Activated naive CD4-positive, alpha-beta T cell treated with anti-CD3 and anti-CD28 coated beads, Interleukin-2, amount 50 U/mL, for 24 hours (primary cell): ENCODE data around the gene ZNF132.
A peak's percentile ranks its signal among the peaks of the same experiment; 100 is the strongest.
"Not testable (repeated sequence)": the region's sequence is repeated elsewhere in the genome, so short reads cannot be mapped to it uniquely, and the experiment has no call there.

Experiments used
- H3K27ac Mint-ChIP-seq: one replicate; pipeline ENCODE4 v1.8.0; 2021; ENCODE audit warnings: mild to moderate bottlenecking, mixed read lengths
- H3K27me3 Mint-ChIP-seq: one replicate; pipeline ENCODE4 v1.8.0; 2021; ENCODE audit warnings: mixed read lengths
- H3K36me3 Mint-ChIP-seq: one replicate; pipeline ENCODE4 v1.8.0; 2021; ENCODE audit warnings: mixed read lengths
- H3K4me1 Mint-ChIP-seq: one replicate; pipeline ENCODE4 v1.8.0; 2021; ENCODE audit warnings: mixed read lengths
- H3K4me3 Mint-ChIP-seq: one replicate; pipeline ENCODE4 v1.8.0; 2021; ENCODE audit warnings: mild to moderate bottlenecking, mixed read lengths
- H3K9me3 Mint-ChIP-seq: one replicate; pipeline ENCODE4 v1.8.0; 2021; ENCODE audit warnings: mixed read lengths

ZNF132 gene

DNA sequence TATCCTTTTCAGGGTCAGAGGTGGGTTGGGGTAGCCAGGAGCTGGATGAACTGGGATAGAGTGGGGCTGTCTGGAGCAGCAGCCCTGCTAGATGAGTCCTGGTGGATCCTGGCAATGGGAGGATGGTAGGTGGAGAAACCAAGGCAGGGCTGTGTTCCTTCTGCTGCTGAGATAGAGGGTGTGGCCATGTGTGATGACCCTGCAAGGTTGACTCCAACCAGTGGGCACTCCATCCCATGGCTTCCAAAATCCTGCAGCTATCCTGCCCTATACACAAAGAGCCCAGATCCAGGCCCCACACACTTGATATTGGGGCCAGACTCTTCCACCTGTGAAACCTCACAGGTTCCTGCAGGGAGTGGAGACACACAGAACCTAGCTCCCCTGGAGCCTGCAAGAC is 33.8 kb upstream of the ZNF132 start:
- H3K9me3 Mint-ChIP-seq = no peaks in the 10 kb centered on the region
- no peak overlapping the region for H3K27ac Mint-ChIP-seq
- peaks cover 19% of the 10 kb centered on the region for H3K4me1 Mint-ChIP-seq
- H3K27me3 Mint-ChIP-seq = no peaks in the 10 kb centered on the region
- H3K36me3 Mint-ChIP-seq = no peaks in the 10 kb centered on the region
- H3K4me3 Mint-ChIP-seq = no peak overlapping the region

DNA sequence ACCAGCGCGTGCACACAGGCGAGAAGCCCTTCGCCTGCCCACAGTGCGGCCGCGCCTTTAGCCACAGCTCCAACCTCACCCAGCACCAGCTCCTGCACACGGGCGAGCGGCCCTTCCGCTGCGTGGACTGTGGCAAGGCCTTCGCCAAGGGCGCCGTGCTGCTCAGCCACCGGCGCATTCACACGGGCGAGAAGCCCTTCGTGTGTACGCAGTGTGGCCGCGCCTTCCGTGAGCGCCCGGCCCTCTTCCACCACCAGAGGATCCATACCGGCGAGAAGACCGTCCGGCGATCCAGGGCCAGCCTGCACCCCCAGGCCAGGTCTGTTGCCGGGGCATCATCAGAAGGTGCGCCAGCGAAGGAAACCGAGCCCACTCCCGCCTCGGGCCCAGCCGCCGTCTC is 31.8 kb upstream of the ZNF132 start:
- Mint-ChIP-seq H3K27ac (no peak overlapping the region), H3K27me3 (no peaks in the 10 kb centered on the region)

DNA sequence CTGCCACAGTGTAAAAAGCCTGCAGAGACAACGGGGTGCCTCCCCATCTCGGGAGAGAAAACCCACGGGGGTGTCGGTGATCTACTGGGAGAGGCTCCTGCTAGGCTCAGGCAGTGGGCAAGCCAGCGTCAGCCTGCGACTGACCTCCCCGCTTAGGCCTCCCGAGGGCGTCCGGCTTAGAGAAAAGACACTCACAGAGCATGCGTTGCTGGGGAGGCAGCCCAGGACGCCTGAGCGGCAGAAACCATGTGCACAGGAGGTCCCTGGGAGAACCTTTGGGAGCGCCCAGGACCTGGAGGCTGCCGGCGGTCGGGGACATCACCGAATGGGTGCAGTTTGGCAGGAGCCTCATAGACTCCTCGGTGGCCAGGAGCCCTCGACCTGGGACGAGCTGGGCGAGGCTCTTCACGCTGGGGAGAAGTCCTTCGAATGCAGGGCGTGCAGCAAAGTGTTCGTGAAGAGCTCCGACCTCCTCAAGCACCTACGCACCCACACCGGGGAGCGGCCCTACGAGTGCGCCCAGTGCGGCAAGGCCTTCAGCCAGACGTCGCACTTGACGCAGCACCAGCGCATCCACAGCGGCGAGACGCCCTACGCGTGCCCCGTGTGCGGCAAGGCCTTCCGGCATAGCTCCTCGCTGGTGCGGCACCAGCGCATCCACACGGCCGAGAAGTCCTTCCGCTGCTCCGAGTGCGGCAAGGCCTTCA is 31.0 kb upstream of the ZNF132 start:
- H3K9me3 Mint-ChIP-seq, H3K27me3 Mint-ChIP-seq, H3K36me3 Mint-ChIP-seq, H3K4me3 Mint-ChIP-seq, H3K27ac Mint-ChIP-seq: not testable (repeated sequence)
- peaks cover 26% of the 10 kb centered on the region for H3K4me1 Mint-ChIP-seq

More for the DNA sequence above, 31.8 kb upstream of the ZNF132 start:
- H3K36me3 Mint-ChIP-seq = no peaks in the 10 kb centered on the region
- no peaks in the 10 kb centered on the region for H3K9me3 Mint-ChIP-seq
- no peak overlapping the region for H3K4me3 Mint-ChIP-seq
- H3K4me1 Mint-ChIP-seq = peaks cover 28% of the 10 kb centered on the region

DNA sequence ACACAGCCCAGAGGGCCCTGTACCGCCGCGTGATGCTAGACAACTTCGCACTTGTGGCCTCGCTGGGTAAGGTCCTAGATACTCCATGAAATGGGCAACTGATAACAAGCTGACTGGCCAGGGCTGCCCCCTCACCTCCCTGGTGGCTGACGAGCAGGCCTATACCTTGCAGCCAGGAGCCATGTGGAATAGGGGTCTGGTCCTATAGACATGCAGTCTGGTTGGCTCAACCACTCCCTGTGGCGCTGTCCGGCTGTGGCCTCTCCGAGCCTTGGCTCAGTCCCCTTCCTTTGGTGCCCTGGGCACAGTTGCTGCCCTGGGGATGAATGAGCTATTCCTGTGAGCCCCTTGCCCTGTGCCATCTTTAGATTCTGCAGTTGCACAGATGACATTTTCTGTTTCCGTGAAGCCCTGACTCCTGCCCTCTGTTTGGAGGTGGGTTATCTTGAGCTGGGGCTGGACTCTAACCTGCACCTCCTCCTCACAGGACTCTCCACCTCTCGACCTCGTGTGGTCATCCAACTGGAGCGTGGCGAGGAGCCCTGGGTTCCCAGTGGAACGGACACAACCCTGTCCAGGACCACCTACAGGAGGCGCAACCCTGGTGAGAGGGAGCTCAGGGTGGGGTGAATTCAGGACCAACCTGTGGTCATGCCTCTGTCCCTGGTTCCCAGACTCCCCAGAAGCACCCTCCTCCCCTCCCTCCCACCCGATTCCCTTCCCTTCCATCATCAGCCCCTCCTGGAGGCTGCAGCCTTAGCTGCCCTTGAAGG is 29.5 kb upstream of the ZNF132 start:
- Mint-ChIP-seq H3K27me3 (no peaks in the 10 kb centered on the region), H3K9me3 (no peaks in the 10 kb centered on the region), H3K27ac (no peak overlapping the region), H3K36me3 (no peaks in the 10 kb centered on the region), H3K4me1 (peaks cover 19% of the 10 kb centered on the region), H3K4me3 (peak overlapping the region; percentile 91)

DNA sequence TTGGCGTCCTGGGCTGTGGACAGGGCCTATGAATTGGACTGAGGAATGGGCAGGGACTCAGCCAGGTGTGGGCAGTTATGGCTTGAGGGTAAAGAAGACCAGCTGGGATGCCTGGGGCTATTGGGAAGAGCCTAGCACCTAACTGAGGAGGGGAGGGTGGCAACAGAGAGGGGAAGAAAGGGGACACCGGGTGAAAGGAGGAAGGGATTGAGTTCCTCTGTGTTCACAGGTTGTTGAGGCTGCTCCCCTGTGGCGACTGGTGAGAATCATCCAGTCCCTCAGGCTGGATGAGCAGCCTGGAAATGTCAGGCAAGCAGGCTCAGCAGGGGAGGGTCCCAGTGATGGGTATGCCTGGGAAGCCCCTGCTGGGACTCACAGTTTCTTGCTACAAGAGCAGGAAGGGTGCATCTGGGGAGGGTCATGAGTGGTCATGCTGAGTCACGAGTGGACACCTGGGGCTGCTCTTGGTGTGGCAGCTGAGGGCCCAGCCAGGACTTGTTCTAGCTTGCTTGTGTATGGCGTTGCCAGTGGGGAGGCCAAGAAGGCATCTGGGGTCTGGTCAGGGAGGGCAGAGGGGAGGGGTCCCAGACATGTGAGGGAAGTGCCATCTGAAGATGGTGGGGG is 28.4 kb upstream of the ZNF132 start:
- Mint-ChIP-seq H3K9me3 (no peaks in the 10 kb centered on the region), H3K4me1 (peaks cover 18% of the 10 kb centered on the region), H3K27me3 (no peaks in the 10 kb centered on the region), H3K27ac (peak overlapping the region; percentile 23), H3K4me3 (peak overlapping the region; percentile 91), H3K36me3 (no peaks in the 10 kb centered on the region)

DNA sequence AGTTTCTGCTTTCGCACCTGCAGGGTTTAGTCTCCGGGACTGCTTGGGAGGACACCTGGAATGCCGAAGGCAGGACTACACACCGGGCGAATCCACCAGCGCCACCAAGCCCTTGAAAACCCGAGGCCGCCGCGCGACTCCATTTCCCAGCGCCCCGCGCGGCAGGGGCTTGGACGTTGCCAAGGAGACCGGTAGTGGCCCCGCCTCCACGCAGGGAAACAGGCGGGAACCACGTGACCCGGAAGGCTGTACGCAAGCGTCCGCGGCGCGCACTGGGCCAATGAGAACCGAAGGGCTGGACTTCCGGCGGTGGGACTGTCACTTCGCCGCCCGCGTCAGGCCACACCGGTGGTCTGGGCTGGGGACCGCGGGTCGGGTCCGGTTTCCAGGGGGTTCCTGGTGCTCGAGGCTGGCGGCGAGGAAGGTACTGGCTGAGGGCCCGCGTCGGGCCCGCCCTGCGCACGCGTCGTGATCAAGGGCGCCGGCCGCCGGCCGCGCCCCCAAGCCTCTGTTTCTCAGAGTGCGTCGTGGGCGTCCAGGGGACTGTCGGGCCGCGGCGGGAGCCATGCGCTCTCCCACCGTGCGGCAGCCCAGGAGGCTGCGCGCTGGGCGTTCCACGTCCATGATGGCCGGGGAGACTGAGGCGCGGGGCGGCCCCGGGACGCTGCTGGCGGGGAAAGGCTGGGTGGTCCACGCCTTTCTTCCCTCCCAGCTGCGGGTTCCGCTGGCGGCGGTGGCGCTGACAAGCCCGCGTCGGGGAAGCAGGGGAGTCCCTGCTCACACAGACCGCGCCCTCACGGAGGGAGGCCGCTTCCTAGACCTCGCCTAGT is 27.0 kb upstream of the ZNF132 start, which contains the start of gene ZNF324:
TSS of gene ZNF324 (plus strand) at position 321 of the 830 bp plus-strand sequence. CDS start 2,106 bp downstream, outside the sequence.
- peak within 1 kb of the TSS; percentile 84 for H3K27ac Mint-ChIP-seq
- H3K27me3 Mint-ChIP-seq = no peaks in the 10 kb centered on the region
- H3K4me3 Mint-ChIP-seq = peak within 1 kb of the TSS; percentile 91
- no peaks in the 10 kb centered on the region for H3K36me3 Mint-ChIP-seq
- H3K4me1 Mint-ChIP-seq = peaks cover 18% of the 10 kb centered on the region
- no peaks in the 10 kb centered on the region for H3K9me3 Mint-ChIP-seq

DNA sequence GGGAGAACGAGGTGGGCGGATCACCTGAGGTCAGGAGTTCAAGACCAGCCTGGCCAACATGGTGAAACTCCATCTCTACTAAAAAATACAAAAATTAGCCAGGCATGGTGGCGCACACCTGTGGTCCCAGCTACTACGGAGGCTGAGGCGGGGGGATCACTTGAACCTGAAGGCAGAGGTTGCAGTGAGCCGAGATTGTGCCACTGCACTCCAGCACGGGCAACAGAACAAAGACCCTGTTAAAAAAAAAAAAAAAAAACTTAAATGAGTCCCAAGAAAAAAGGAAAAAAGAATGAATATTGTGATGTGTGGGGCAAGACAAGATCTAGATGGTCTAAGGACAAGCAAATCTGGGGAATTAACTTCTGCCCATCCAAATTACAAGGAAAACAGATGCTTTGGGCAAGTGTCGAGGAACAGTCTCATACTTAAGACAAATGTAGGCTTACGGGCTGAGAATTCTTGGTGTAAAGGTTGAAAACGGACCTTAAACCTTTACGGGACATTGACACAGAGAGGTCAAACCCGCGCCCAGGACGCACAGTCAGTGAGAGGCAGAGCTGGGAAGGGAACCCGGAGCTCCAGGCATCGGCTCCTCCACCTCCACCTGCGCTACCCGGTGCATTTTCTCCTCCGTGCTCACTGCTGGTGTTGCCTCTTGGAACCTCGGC is 26.3 kb upstream of the ZNF132 start:
- Mint-ChIP-seq H3K4me3 (peak overlapping the region; percentile 91), H3K9me3 (no peaks in the 10 kb centered on the region), H3K27me3 (no peaks in the 10 kb centered on the region), H3K4me1 (peaks cover 18% of the 10 kb centered on the region), H3K27ac (no peak overlapping the region), H3K36me3 (no peaks in the 10 kb centered on the region)

DNA sequence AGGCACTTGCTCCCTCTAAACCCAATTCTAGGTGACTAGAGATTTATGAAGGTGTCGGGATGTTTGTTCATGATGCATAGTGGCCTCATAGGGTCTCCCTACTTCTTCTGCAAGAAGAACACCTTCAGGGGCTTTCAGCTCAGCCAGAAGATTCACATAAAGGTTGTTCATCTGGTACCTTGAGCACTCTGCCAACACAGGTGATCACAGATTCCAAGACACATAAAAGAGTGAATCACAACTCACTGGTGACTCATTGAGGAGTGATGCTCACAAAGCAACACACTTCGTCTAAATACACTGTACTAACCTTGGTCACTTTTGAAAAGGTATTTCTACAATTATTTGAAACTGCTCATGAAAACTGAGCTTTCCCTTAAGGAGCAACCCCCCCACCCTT is 20.1 kb upstream of the ZNF132 start:
- Mint-ChIP-seq H3K36me3 (peaks cover 8% of the 10 kb centered on the region), H3K27ac (no peak overlapping the region), H3K27me3 (no peaks in the 10 kb centered on the region), H3K4me3 (no peak overlapping the region), H3K9me3 (no peaks in the 10 kb centered on the region), H3K4me1 (peaks cover 3% of the 10 kb centered on the region)

DNA sequence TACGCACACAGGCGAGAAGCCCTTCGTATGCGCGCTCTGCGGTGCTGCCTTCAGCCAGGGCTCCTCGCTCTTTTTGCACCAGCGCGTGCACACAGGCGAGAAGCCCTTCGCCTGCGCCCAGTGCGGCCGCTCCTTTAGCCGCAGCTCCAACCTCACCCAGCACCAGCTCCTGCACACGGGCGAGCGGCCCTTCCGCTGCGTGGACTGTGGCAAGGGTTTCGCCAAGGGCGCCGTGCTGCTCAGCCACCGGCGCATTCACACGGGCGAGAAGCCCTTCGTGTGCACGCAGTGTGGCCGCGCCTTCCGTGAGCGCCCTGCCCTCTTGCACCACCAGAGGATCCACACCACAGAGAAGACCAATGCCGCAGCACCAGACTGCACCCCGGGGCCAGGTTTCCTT is 16.2 kb upstream of the ZNF132 start:
- no peak overlapping the region for H3K27ac Mint-ChIP-seq
- peaks cover 9% of the 10 kb centered on the region for H3K36me3 Mint-ChIP-seq
- no peaks in the 10 kb centered on the region for H3K9me3 Mint-ChIP-seq
- H3K27me3 Mint-ChIP-seq = no peaks in the 10 kb centered on the region
- no peak overlapping the region for H3K4me3 Mint-ChIP-seq
- peaks cover 18% of the 10 kb centered on the region for H3K4me1 Mint-ChIP-seq

DNA sequence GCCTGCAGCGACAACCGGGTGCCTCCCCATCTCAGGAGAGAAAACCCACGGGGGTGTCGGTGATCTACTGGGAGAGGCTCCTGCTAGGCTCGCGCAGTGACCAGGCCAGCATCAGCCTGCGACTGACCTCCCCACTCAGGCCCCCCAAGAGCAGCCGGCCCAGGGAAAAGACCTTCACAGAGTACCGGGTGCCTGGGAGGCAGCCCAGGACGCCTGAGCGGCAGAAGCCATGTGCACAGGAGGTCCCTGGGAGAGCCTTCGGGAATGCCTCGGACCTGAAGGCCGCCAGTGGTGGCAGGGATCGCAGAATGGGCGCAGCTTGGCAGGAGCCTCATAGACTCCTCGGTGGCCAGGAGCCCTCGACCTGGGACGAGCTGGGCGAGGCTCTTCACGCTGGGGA is 15.4 kb upstream of the ZNF132 start:
- Mint-ChIP-seq H3K9me3 (no peaks in the 10 kb centered on the region), H3K27ac (no peak overlapping the region), H3K27me3 (no peaks in the 10 kb centered on the region), H3K4me1 (peaks cover 26% of the 10 kb centered on the region), H3K36me3 (peaks cover 8% of the 10 kb centered on the region), H3K4me3 (no peak overlapping the region)

DNA sequence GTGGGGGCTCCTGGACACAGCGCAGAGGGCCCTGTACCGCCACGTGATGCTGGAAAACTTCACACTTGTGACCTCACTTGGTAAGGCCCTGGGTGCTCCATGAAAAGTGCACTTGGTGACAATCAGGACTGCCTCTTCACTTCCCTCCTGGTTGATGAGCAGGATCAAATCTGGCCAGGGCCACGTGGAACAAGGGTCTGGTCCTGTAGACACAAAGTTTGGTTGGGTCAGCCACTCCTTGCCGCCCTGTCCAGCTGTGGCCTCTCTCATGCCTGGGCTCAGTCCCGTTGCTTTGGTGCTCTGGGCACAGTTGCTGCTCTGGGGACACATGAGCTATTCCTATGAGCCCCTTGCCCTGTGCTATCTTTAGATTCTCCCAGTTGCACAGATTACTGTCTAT is 13.8 kb upstream of the ZNF132 start:
- peak overlapping the region; percentile 55 for H3K4me3 Mint-ChIP-seq
- peaks cover 2% of the 10 kb centered on the region for H3K27me3 Mint-ChIP-seq
- H3K9me3 Mint-ChIP-seq = no peaks in the 10 kb centered on the region
- peaks cover 6% of the 10 kb centered on the region for H3K36me3 Mint-ChIP-seq
- H3K4me1 Mint-ChIP-seq = peaks cover 23% of the 10 kb centered on the region
- no peak overlapping the region for H3K27ac Mint-ChIP-seq

DNA sequence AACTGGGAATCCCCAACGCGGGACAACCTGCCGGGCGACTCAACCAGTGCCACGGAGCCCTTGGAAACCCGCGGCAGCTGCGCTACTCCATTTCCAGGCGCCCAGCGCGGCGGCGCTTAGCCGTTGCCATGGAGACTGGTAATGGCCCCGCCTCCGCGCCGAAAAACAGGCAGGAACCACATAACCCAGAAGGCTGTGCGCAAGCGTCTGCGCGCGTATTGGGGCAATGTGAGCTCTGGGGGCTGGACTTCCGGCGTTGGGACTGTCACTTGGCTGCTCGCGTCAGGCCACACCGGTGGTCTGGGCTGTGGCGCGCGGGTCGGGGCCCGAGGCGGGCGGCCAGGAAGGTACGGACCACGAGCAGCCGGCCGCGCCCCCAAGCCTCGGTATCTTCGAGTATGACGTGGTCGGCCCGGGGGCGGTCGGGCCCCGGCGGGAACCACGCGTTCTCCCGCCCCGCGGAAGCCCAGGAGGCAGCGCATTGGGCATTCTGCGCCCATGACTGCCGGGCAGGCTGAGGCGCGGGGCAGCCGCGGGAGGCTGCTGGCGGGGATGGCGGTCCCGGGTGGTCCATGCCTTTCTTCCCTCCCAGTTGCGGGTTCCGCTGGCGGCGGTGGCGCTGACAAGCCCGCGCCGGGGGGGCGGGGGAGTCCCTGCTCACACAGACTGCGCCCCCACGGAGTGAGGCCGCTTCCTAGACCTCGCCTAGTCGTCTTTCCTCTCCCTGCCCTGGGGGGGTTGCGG is 11.6 kb upstream of the ZNF132 start, which contains the start of gene ZNF324B:
TSS of gene ZNF324B (plus strand) at position 265 of the 744 bp plus-strand sequence. CDS start 2,080 bp downstream, outside the sequence.
- Mint-ChIP-seq H3K9me3 (peaks cover 8% of the 10 kb centered on the region), H3K4me1 (peaks cover 23% of the 10 kb centered on the region), H3K4me3 (peak within 1 kb of the TSS; percentile 90), H3K27me3 (peaks cover 7% of the 10 kb centered on the region), H3K36me3 (peaks cover 8% of the 10 kb centered on the region), H3K27ac (peak within 1 kb of the TSS; percentile 70)

DNA sequence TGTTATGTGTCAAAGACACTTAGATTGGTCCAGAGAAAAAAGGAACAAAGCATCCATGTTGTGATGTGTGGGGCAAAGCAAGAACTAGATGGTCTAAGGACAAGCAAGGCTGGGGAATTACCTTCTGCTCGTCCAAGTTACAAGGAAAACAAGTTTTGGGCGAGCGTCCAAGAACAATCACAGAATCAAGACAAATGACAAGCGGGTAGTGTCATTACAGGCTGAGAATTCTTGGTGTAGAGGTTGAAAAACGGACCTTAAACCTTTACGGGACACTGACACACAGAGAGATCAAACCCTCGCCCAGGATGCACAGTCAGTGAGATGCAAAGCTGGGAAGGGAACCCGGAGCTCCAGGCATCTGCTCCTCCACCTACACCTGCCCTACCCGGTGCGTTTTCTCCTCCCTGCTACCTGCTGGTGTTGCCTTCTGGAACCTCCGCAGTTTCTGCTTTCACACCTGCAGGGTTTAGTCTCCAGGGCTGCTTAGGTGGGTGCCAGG is 11.0 kb upstream of the ZNF132 start:
- peaks cover 7% of the 10 kb centered on the region for H3K27me3 Mint-ChIP-seq
- peaks cover 23% of the 10 kb centered on the region for H3K4me1 Mint-ChIP-seq
- H3K9me3 Mint-ChIP-seq = peaks cover 8% of the 10 kb centered on the region
- H3K27ac Mint-ChIP-seq = peak overlapping the region; percentile 70
- H3K36me3 Mint-ChIP-seq = peaks cover 6% of the 10 kb centered on the region
- peak overlapping the region; percentile 90 for H3K4me3 Mint-ChIP-seq

DNA sequence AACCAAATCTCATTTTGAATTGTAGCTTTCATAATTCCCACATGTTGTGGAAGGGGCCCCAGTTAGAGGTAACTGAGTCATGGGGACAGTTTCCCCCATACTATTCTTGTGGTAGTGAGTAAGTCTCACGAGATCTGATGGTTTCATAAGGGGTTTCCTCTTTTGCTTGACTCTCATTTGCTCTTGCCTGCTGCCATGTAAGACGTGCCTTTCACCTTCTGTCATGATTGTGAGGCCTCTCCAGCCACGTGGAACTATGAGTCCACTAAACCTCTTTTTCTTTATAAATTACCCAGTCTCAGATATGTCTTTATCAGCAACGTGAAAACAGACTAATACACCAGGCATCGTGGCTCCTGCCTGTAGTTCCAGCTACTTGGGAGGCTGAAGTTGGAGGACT is 10.0 kb upstream of the ZNF132 start:
- Mint-ChIP-seq H3K4me1 (peaks cover 23% of the 10 kb centered on the region), H3K4me3 (peak overlapping the region; percentile 4)
- not testable (repeated sequence) for H3K36me3 Mint-ChIP-seq, H3K27ac Mint-ChIP-seq, H3K9me3 Mint-ChIP-seq, H3K27me3 Mint-ChIP-seq
